GM19397 (cell line): ENCODE measurements around the gene IPCEF1.
A peak's percentile ranks its signal among the peaks of the same experiment; 100 is the strongest.

Source experiments
- ATAC-seq: cut with Tn5 transposase; IDR thresholded peaks from one replicate; pipeline ENCODE4 v1.9.1; 2021; ENCODE audit warnings: mild to moderate bottlenecking, moderate library complexity; ENCODE audit not compliant: unreplicated experiment

IPCEF1 gene

DNA sequence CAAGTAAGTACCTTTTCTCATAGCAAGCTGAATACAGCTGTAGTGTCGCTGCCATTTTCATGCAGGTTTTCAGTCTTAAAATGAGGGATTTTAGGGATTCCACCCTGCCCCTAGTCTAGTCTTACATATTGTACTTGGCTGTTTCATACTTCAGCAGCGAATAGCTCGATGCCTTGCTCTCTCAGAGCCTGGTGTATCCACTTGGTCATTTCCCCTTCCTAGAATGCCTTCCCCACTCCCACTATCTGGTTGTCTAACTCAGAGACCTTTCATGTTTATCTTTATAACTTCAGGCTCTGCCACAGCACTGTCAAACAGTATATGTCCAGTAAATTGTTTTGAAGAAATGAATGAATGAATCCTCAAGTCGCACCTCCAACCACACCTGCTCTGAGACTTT, 21.1 kb upstream of the IPCEF1 start:
- ATAC-seq, result no peak

DNA sequence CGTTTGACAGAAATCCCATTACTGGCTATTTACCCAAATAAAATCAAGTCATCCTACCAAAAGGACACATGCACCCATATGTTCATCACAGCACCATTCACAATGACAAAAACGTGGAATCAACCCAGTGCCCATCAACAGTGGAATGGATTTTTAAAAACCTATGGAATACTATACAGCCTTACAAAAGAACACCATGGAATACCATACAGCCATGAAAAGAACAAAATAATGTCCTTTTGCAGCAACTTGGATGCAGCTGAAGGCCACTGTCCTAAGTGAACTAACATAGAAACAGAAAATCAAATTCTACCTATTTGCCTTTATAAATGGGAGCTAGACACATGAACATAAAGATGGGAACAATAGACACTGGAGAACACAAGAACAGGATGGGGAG, 17.4 kb upstream of the IPCEF1 start:
- no peak for ATAC-seq

DNA sequence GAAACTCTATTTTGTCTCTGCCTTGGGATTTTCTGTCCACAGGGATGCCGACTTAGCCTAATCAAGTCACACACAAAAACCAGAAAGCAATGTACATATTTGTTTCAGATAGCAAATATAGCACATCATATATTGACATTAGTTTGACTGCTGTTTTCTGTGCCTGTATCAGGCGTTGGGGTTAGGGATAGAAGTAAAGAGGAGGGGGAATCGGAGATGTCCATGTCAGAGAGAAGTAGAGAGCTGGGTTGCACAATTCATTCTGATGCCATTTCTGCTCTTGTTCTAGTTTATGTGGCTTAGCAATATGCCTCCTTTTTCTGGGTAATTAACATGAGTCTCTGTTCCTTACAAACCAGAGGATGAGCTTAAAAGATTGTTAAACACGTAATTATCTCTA, 14.7 kb upstream of the IPCEF1 start:
- ATAC-seq, result no peak

DNA sequence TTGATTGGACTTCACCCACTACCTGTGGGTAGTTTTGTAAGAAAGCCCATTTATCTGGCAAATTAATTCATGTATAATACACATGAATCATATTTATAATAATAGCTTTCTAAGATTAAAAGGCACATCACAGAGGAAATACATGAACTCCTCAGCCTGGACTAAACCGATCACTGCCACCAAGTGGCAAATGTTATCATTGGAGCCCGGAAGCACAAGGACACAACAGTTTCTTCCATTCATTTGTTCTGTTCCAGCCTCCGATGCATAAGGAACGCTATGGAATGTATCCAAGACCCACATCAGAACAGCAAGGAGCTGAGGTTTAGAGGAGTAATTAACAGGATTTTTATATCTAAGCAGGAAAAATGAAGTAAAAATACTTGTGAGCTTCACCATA, 13.9 kb upstream of the IPCEF1 start:
- ATAC-seq, result no peak

DNA sequence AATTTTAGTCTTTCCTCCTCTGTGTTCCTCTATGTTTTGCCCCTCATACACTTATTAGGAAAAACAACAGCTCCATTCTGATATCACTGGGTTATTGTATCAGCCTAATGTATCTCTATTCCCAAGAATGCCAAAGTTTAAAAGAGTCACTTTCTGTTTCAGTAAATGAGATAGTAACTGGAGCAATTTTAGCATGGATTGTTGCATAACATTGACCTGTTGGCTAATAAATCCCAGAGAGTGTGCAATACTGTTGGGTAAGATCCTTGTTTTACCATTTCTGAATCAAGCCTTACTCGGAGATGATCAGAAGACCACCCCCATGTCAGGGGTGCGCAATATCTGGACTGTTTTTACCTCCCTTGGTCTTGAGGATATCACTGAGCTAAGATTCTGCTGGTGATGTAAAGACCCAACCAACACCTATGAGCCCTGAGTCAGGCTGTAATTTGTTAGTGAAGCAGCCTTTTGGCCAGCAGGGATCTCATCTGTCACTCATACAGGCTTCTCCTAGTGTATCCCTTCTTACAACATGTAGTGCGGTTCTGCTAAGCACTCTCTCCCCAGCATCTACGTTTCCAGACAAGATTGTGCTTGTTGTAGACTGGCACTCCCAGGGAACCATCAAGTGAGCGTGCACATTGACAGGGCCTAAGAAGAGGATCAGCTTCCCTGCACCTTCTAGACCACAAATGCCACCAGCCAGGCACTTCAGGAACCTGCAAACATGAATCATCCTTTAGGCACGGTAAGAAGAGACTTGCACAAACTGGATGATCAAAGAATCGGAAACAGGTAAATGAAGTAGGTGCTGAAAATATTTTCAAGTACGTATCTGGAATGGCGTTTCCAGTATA, 11.5 kb upstream of the IPCEF1 start:
- ATAC-seq, result no peak

DNA sequence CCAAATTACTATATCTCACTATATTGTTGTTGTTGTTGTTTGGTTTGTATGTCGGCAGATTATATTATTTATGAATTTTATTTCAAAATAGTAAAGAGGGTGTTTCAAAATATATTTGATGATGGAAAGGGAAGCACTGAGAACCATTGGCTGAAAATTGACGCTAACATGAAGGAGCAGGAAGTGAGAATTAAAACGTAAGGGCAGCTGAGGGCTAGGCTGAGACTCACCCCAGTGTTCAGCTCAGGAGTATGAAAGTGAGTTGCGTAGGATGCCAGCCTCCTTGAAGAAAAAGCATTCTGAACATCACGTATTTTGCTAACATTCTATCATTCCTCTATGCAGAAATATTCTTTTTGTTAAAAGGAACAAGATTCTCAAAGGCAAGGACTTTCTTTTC, 10.7 kb upstream of the IPCEF1 start:
- no peak for ATAC-seq

GRCh38 chr6:154363821-154364220, 7.2 kb upstream of the IPCEF1 start:
- no peak for ATAC-seq

DNA sequence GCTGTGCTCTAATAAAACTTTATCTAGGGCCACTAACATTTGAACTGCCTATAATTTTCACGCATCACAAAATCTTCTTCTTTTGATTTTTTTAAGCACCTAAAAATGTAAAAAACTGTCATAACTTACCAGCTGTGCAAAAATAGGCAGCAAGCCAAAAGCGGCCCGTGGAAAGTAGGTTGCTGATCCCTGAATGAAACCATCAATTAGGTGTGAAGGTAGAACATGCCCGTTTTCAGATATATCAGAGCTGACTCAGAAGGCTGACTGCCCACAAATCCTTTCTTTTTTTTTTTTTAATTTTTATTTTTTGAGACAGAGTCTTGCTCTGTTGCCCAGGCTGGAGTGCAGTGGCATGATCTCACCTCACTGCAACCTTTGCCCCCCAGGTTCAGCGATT, 4.9 kb upstream of the IPCEF1 start:
- no peak for ATAC-seq

DNA sequence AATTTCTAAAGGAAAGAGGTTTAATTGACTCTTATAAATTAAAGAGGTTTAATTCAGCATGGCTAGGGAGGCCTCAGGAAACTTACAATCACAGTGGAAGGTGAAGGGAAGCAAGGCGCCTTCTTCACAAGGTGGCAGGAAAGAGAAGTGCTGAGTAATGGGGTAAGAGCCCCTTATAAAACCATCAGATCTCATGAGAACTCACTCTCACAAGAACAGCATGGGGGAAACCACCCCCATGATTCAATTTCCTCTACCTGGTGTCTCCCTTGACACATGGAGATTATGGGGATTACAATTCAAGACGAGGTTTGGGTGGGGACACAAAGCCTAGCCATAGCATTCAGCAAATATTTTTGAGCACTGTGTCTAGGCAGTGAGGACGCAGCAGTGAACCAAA, 3.9 kb upstream of the IPCEF1 start:
- ATAC-seq, result no peak

- no peak for ATAC-seq
Observed at GRCh38 chr6:154359679-154360078, 3.1 kb upstream of the IPCEF1 start.

DNA sequence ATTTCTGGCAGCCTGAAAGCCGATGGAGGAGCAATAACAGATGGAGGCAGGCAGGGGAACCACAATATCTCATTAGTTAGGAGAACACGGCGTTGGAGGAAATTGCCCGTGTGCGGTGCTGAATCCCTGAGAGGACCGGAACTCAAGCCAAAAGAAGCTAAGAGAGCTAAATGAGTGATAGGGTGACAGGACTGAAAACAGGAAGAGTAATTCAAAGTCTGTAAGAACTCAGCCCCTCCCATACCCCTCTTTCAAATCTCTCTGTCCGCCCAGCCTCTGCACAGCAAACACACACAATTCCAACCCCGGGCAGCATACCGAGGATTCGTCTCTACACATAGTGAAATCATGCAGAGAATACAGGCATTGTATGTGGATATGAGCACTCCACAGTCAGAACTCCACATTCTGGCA, 2.6 kb upstream of the IPCEF1 start:
- ATAC-seq, result no peak

GRCh38 chr6:154358019-154358545, 1.5 kb upstream of the IPCEF1 start:
- no peak for ATAC-seq

- ATAC-seq, result no peak
Observed at GRCh38 chr6:154356113-154356512, 490 bp downstream of the IPCEF1 start.

- no peak for ATAC-seq
Observed at GRCh38 chr6:154354265-154354777, 2.3 kb downstream of the IPCEF1 start.

DNA sequence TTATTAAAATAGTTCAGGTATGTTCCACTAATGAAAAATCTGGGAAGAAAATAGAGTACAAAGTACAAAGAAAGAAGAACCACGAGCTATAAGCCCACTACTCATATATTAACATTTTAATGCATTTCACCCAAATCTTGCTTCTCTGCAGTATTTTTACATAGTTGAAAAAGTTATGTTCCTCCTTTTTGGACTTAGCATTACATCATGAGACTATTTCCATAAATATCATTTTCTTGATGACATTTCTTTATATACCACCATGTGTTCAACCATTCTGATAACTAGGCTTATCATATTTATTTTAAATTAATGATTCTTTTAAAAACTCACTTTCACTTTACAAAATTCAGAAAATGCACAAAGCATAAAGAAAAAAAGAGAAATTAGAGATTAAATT, 3.0 kb downstream of the IPCEF1 start:
- ATAC-seq, result no peak

DNA sequence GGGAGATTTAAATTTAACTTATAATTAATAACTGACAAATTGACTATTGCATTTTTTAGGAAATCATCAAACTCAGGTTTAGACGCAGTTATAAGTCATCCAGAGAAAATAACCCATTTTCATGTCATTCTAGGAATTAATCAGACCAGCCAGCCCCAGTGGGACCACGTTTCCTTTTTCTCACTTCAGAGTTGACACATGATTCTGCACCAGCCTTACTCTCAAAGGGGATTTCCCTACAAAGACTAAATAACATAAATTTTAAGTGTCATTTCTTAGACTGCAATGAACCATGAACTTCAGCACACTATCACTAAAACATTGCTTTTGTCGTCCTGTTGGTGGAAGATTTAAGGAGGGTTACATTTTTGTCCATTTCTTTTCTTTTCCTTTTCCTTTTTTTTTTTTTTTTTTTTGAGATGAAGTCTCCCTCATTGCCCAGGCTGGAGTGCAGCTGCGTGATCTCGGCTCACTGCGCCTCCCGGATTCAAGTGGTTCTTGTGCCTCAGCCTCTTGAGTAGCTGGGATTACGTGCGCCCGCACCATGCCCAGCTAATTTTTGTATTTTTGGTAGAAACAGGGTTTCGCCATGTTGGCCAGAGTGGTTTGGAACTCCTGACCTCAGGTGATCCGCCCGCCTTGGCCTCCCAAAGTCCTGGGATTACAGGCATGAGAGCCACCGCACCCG, 3.6 kb downstream of the IPCEF1 start:
- ATAC-seq, result peak; percentile 43

GRCh38 chr6:154350293-154350692, 6.3 kb downstream of the IPCEF1 start:
- ATAC-seq, result no peak

DNA sequence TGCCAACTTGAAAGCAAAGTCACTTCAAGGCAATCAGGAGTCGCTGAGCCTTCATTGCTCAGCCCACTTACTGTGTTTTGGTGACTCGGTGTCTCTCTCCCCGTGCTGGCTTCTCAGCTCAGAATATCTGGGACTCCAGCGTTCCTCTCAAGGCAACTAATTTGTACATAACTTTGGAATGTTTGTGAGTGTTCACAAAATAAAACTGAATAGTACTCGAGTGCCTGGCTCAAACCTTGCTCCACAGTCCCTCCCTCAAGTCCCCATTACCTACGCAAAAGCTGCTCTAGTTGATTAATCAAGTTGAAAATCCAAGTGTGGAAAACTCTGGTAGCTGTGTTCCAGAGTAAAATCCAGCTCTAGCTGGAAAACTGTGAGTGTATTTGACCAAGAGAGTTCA, 8.6 kb downstream of the IPCEF1 start:
- ATAC-seq, result no peak

GRCh38 chr6:154345811-154346210, 10.8 kb downstream of the IPCEF1 start:
- no peak for ATAC-seq

GRCh38 chr6:154343473-154344308, 12.9 kb downstream of the IPCEF1 start:
- no peak for ATAC-seq

- no peak for ATAC-seq
Observed at GRCh38 chr6:154341871-154342270, 14.7 kb downstream of the IPCEF1 start.
